ENCODE results near the gene GDAP1L1.

The GDAP1L1 gene

GRCh38 chr20:44247131-44247571, at the start of gene GDAP1L1:
Gene GDAP1L1 (plus strand): TSS chr20:44247308. CDS start chr20:44247335, 27 bp downstream.
- no peak for DNase-seq

- no peak for DNase-seq
Measured at GRCh38 chr20:44198872-44199271, 48.2 kb upstream of the GDAP1L1 start.

- no peak for DNase-seq
Measured at GRCh38 chr20:44199877-44200276, 47.2 kb upstream of the GDAP1L1 start.

- DNase-seq: no peak
Measured at GRCh38 chr20:44200371-44200770, 46.7 kb upstream of the GDAP1L1 start.

GRCh38 chr20:44200983-44201382, 46.1 kb upstream of the GDAP1L1 start:
- DNase-seq: peak; percentile 21

- DNase-seq: no peak
Measured at GRCh38 chr20:44203161-44203560, 43.9 kb upstream of the GDAP1L1 start.

- no peak for DNase-seq
Measured at GRCh38 chr20:44204156-44204831, 42.8 kb upstream of the GDAP1L1 start.

GRCh38 chr20:44204832-44205215, 42.3 kb upstream of the GDAP1L1 start:
- DNase-seq: no peak

GRCh38 chr20:44206132-44206531, 41.0 kb upstream of the GDAP1L1 start:
- no peak for DNase-seq

GRCh38 chr20:44207126-44207723, 39.9 kb upstream of the GDAP1L1 start:
- no peak for DNase-seq

- DNase-seq: no peak
Measured at GRCh38 chr20:44208165-44208564, 38.9 kb upstream of the GDAP1L1 start.

- DNase-seq: no peak
Measured at GRCh38 chr20:44208770-44209169, 38.3 kb upstream of the GDAP1L1 start.

- no peak for DNase-seq
Measured at GRCh38 chr20:44209686-44210405, 37.3 kb upstream of the GDAP1L1 start.

- peak; percentile 94 for DNase-seq
Measured at GRCh38 chr20:44210406-44211176, 36.5 kb upstream of the GDAP1L1 start, which contains the start of gene OSER1. Gene OSER1 (minus strand): TSS chr20:44210771. CDS start chr20:44206957, 3,814 bp downstream.

GRCh38 chr20:44211177-44212039, 35.7 kb upstream of the GDAP1L1 start:
- no peak for DNase-seq

- no peak for DNase-seq
Measured at GRCh38 chr20:44212792-44213191, 34.3 kb upstream of the GDAP1L1 start.

- no peak for DNase-seq
Measured at GRCh38 chr20:44215125-44215524, 32.0 kb upstream of the GDAP1L1 start.

- peak; percentile 69 for DNase-seq
Measured at GRCh38 chr20:44217342-44218092, 29.6 kb upstream of the GDAP1L1 start.

GRCh38 chr20:44218446-44218845, 28.7 kb upstream of the GDAP1L1 start:
- no peak for DNase-seq

- no peak for DNase-seq
Measured at GRCh38 chr20:44219170-44219730, 27.9 kb upstream of the GDAP1L1 start.

GRCh38 chr20:44219791-44220190, 27.3 kb upstream of the GDAP1L1 start:
- no peak for DNase-seq

Measured in NCI-H2029 treated with DMSO at 0.1 percent for 48 hours (cell line).